Measurements from ENCODE around the gene KCNA5. TPM values are rescaled to one million over a fixed set of nuclear protein-coding genes. Genes with fewer than 3 reads are reported as not detected.

Gene KCNA5
- total RNA-seq, 4 donors from 2014 or later = 1.3 to 37.3 (median 6.8) TPM

DNA sequence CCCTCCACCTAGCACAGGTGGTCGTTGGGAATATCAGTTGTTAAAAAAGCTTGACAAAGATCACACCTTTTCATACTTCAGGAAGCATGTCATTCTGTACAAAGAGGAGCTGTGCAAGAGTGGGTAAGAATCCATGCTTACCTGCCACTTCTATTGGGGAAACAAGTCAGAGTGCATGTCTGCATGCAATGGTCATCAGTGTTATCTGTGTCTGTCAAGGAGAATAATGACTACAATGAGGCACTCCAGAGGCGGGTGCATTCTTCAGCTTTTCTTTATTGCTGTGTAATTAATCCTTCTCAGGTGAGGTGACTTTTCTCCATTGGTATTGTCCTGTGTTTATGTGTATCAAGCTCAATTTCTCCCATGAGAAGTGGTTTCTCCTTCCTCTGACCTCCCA, 24.4 kb downstream of the KCNA5 start:
- no peaks in the 10 kb centered on the region for H3K36me3 ChIP-seq
- H3K4me3 ChIP-seq = no peak overlapping the region
- no peaks in the 10 kb centered on the region for H3K27me3 ChIP-seq
- ATAC-seq = no peak
- WGBS, 2 donors (ENCODE audit: low coverage in 1 of 2) = 39 to 81% methylated on average over 2 of the region's 2 CpGs
- TF ChIP-seq POLR2A (IDR thresholded peaks at IDR 0.05) (no peak), POLR2AphosphoS5 (IDR thresholded peaks at IDR 0.05) (no peak), EP300 (IDR thresholded peaks at IDR 0.05) (no peak)
- TF ChIP-seq, protein P1, sequence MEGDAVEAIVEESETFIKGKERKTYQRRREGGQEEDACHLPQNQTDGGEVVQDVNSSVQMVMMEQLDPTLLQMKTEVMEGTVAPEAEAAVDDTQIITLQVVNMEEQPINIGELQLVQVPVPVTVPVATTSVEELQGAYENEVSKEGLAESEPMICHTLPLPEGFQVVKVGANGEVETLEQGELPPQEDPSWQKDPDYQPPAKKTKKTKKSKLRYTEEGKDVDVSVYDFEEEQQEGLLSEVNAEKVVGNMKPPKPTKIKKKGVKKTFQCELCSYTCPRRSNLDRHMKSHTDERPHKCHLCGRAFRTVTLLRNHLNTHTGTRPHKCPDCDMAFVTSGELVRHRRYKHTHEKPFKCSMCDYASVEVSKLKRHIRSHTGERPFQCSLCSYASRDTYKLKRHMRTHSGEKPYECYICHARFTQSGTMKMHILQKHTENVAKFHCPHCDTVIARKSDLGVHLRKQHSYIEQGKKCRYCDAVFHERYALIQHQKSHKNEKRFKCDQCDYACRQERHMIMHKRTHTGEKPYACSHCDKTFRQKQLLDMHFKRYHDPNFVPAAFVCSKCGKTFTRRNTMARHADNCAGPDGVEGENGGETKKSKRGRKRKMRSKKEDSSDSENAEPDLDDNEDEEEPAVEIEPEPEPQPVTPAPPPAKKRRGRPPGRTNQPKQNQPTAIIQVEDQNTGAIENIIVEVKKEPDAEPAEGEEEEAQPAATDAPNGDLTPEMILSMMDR (IDR thresholded peaks at IDR 0.05) = no peak
- no peak overlapping the region for H3K27ac ChIP-seq
- H3K4me1 ChIP-seq = peaks cover 0 to 4% (median 0%) of the 10 kb centered on the region in 3 donors
- H3K9me3 ChIP-seq = no peaks in the 10 kb centered on the region

DNA sequence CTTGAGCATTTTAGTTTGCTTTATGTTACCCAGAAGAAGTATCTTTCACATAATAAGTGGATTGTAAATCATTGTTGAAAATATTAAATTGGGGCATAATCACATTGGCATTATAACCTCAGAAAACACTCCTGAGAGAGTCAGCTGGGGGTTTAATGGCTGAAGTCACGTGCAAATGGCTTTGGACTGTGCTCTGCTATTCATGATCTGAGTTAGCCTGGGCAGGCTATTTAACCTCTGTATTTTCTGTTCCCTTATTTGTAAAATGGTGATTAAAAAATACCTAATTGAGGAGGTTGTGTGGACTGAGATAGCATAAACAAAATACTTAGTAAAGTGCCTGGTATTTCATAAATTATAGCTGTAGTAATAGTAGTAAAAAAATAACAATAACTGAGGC, 24.9 kb downstream of the KCNA5 start:
- H3K4me3 ChIP-seq = no peak overlapping the region
- 85 to 92% methylated on average over 1 of the region's 1 CpG for WGBS, 2 donors (ENCODE audit: low coverage in 1 of 2)
- H3K27me3 ChIP-seq = no peaks in the 10 kb centered on the region
- no peaks in the 10 kb centered on the region for H3K36me3 ChIP-seq
- H3K27ac ChIP-seq = no peak overlapping the region
- TF ChIP-seq, protein P1 (IDR thresholded peaks at IDR 0.05) = no peak
- ATAC-seq = no peak
- no peaks in the 10 kb centered on the region for H3K9me3 ChIP-seq
- H3K4me1 ChIP-seq = no peaks in the 10 kb centered on the region

DNA sequence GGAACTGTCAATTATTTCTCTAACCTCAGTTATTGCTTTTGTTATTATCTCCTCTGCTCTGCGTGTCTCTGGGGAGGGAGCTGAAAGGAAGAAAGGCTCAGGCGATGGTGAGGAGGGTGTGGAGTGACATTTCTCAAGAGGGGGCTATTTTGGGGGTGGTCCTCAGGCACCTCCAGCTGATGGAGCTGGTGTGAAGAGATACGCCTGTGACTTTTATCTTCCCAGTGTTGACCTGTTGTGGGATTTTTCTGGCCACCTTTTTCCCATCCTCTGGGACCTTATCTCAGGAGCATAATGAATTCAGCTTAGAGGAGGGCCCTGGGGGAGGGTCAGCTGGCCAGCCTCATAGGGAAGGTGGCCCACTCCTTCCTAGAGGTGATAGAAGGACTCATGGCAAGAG, 26.4 kb downstream of the KCNA5 start:
- no peaks in the 10 kb centered on the region for H3K27me3 ChIP-seq
- 50 to 57% methylated on average over 2 to 3 of the region's 3 CpGs for WGBS, 2 donors (ENCODE audit: low coverage in 1 of 2)
- no peak overlapping the region for H3K4me3 ChIP-seq
- TF ChIP-seq POLR2A (IDR thresholded peaks at IDR 0.05) (no peak), POLR2AphosphoS5 (IDR thresholded peaks at IDR 0.05) (no peak), EP300 (IDR thresholded peaks at IDR 0.05) (no peak)
- TF ChIP-seq, protein P1 (IDR thresholded peaks at IDR 0.05) = no peak
- H3K36me3 ChIP-seq = no peaks in the 10 kb centered on the region
- H3K9me3 ChIP-seq = no peaks in the 10 kb centered on the region
- no peak overlapping the region for H3K27ac ChIP-seq
- ATAC-seq = no peak
- H3K4me1 ChIP-seq = no peaks in the 10 kb centered on the region

DNA sequence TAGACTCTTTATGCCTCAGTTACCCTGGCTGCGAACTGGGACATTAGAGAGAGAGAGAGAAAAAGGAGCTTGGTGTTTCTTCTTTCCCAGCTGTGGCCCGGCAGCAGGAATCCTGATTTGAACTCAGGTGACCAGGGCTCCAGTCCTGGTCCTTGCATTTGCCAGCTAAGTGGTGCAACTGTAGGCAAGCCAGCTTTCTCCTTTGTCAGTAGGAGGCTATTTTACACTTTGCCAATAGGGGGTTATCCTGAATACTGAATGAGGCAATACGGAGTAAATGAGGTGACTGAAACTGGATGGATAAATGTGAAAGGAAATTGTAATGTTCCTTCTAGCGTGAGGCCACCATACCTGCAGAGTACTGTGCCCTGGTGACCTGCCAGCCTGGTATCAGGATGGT, 27.8 kb downstream of the KCNA5 start:
- TF ChIP-seq EP300 (IDR thresholded peaks at IDR 0.05) (no peak), POLR2AphosphoS5 (IDR thresholded peaks at IDR 0.05) (no peak), POLR2A (IDR thresholded peaks at IDR 0.05) (no peak)
- TF ChIP-seq, protein P1 (IDR thresholded peaks at IDR 0.05) = no peak
- Histone ChIP-seq H3K36me3 (no peaks in the 10 kb centered on the region), H3K27me3 (no peaks in the 10 kb centered on the region), H3K9me3 (no peaks in the 10 kb centered on the region), H3K4me3 (no peak overlapping the region), H3K27ac (no peak overlapping the region), H3K4me1 (peaks cover 0 to 2% (median 0%) of the 10 kb centered on the region in 3 donors)
- no peak for ATAC-seq
- 77% methylated on average over 4 of the region's 4 CpGs; no CpG with 5 or more reads in 1 of the 2 donors for WGBS, 2 donors (ENCODE audit: low coverage in 1 of 2)

DNA sequence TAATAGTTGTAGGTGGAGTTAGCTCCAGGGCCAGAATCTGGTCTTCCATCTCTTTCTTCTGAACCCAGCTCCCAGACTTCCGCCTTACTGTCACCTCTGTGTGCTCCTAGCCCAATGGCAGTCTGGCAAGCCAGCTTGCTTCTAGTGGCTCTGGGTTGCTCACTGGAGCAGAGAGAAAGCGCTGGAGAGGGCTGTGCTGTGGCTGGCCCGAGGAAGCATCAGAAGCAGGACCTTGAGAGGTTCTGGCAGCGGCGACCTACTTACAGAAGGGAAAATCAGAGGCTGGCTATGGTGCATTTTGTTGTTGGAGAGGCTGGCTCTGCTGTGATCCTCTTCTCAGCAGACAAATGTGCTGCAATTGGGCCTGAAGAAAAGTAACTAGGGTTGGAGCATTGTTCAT, 28.6 kb downstream of the KCNA5 start:
- Histone ChIP-seq H3K27me3 (no peaks in the 10 kb centered on the region), H3K9me3 (no peaks in the 10 kb centered on the region), H3K36me3 (no peaks in the 10 kb centered on the region), H3K4me3 (no peak overlapping the region), H3K27ac (no peak overlapping the region), H3K4me1 (peaks cover 0 to 10% (median 0%) of the 10 kb centered on the region in 3 donors)
- ATAC-seq = no peak
- WGBS, 2 donors (ENCODE audit: low coverage in 1 of 2) = 69% methylated on average over 3 of the region's 5 CpGs; no CpG with 5 or more reads in 1 of the 2 donors
- TF ChIP-seq, protein P1 (IDR thresholded peaks at IDR 0.05) = no peak
- no peak for TF ChIP-seq POLR2AphosphoS5 (IDR thresholded peaks at IDR 0.05)
- TF ChIP-seq POLR2A (IDR thresholded peaks at IDR 0.05) = no peak
- no peak for TF ChIP-seq EP300 (IDR thresholded peaks at IDR 0.05)
